Anterior cingulate cortex (tissue), 58 donors: ENCODE data around the gene PPP2R1A.
"Not testable (repeated sequence)": the region's sequence is repeated elsewhere in the genome, so short reads cannot be mapped to it uniquely, and the experiment has no call there.

ENCODE experiments used
- DNase-seq, 58 donors: peaks; one replicate each; lab custom pipeline; 2025; lab: John Stamatoyannopoulos, UW

PPP2R1A gene

DNA sequence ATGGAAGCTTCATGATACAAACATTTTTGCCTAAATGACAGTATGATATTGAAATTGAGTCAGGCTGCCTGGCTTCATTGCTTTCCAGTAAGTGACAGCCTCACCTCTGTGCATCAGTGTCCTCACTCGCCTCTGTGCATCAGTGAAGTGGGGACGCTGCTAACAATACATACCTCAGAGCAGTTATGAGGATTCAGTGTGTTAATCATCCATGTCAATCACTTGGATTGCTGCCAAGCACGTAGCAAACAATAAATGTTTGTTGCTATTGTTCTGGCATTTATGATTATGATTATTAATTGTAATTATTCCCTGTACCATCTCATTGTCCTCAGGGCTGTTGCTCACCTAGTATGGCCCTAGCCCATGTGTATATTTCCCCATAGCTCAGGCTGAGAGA, 8.8 kb downstream of the PPP2R1A start:
- DNase-seq = peak in 1 of 58 donors; percentile 4

GRCh38 chr19:52200044-52200443, 10.2 kb downstream of the PPP2R1A start:
- peak in 1 of 58 donors; percentile 7 for DNase-seq

DNA sequence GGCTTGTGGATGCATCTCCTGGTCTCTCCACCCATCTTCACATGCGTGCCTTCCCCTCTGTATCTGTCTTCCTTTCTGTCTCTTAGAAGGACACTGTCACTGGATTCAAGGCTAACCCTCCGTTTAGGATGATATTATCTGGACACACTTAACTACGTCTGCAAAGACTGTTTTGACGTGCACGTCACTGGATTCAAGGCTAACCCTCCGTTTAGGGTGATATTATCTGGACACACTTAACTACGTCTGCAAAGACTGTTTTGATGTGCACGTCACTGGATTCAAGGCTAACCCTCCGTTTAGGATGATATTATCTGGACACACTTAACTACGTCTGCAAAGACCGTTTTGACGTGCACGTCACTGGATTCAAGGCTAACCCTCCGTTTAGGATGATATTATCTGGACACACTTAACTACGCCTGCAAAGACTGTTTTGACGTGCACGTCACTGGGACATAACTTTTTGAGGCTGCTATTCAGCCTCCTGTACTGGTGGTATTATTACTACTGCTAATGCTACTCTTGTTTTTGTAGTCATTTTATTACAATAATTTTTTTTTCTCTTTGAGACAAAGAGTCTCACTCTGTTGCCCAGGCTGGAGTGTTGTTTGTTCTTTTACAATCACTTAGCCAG, 11.0 kb downstream of the PPP2R1A start:
- DNase-seq = not testable (repeated sequence)

DNA sequence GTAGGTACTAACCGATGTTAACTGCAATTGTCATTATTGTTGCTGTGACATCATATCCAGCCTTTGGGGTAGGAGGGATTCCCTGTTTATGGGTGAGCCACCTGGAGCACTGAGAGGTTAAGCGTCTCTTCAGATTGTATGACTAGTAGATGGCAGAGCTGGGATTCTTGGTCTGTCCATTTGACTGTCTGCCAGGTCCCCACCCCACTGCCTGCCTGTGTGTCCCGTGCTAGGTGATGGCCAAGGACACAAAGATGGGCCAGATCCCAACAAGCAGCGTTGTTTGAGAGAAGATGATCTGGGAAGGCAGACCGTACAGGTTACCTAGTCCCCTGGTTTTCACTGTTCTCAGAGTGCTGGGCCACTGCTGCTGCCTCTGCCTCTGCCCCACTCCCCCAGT, 16.6 kb downstream of the PPP2R1A start:
- DNase-seq = no peak

DNA sequence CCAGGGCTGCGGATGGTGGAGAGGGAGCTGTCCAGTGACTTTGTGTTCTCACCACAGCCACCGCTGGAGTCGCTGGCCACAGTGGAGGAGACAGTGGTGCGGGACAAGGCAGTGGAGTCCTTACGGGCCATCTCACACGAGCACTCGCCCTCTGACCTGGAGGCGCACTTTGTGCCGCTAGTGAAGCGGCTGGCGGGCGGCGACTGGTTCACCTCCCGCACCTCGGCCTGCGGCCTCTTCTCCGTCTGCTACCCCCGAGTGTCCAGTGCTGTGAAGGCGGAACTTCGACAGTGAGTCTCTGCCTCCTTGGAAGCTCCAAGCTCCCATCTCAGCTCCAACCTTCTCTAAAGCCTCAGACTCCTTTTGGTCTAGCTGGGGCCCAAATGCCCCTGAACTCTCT, 21.4 kb downstream of the PPP2R1A start:
- no peak for DNase-seq

DNA sequence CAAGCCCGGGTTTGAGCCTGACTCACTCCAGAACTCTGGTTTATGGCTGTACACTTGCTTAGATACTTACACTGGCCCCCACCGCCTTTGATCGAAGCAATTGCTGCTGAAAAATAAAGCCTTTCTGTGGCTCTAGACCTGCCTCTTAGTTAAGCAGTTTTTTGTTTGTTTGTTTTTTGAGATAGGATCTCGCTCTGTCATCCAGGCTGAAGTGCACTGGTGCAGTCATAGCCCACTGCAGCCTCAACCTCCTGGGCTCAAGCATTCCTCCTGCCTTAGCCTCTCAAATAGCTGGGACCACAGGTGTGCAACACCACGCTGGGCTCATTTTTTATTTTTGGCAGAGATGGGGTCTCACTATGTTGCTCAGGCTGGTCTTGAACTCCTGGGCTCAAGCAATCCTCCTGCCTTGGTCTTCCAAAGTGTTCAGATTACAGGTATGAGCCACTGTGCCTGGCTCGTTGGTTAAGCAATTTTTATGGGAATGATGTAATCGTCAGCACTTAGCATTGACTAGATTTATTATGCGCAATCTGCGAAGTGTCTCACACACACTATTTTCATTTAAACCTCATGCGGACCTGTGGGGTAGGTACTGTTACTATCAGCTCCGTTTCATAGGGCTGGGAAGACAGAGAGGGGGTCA, 22.2 kb downstream of the PPP2R1A start:
- no peak for DNase-seq

GRCh38 chr19:52212572-52213255, 22.9 kb downstream of the PPP2R1A start:
- no peak for DNase-seq

- no peak for DNase-seq
These were observed 24.4 kb downstream of the PPP2R1A start for GRCh38 chr19:52214241-52214640.

GRCh38 chr19:52216401-52216800, 26.5 kb downstream of the PPP2R1A start:
- no peak for DNase-seq

- no peak for DNase-seq
These were observed 27.7 kb downstream of the PPP2R1A start for GRCh38 chr19:52217576-52217975.

GRCh38 chr19:52219611-52220010, 29.8 kb downstream of the PPP2R1A start:
- no peak for DNase-seq

GRCh38 chr19:52221031-52221430, 31.2 kb downstream of the PPP2R1A start:
- no peak for DNase-seq

DNA sequence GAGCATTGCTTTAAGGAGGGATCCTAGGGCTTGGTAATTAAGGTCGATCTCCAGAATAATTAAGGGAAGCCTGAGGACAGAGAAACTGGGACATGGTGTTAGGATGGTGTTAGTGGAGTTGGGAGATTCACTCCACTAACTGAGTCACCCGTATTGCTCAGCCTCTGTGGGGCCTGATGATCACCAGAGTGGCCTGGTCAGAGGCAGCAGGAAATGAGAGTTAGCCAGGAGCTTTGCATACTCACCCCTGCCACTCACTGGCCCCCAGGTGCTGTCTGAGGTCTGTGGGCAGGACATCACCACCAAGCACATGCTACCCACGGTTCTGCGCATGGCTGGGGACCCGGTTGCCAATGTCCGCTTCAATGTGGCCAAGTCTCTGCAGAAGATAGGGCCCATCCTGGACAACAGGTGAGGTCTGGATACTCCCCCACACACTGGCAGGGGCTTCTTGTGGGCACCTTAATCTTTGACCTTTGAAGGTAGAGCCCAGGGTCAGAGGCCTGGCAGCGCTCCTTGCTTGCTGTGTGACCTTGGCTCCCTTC, 32.1 kb downstream of the PPP2R1A start:
- no peak for DNase-seq

DNA sequence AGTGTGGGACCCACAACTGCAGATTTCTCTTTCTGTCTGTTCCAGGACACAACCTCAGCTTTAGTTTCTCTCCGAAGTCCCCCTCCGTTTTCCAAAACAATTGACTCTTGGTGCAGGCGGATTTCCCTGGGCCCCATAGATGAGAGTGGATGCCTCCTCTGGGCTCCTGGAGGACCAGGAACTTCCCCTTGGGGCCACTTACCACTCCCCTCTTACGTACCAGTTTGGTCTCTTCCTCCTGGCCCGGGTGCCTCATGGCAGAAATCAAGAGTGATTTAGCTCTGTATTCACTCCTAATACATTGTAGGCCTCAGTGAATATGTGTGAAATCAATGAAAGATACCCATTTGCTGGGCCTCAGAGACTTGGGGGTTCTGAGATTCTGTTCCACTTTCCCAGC, 34.4 kb downstream of the PPP2R1A start:
- no peak for DNase-seq

GRCh38 chr19:52226652-52227051, 36.8 kb downstream of the PPP2R1A start:
- DNase-seq = no peak

DNA sequence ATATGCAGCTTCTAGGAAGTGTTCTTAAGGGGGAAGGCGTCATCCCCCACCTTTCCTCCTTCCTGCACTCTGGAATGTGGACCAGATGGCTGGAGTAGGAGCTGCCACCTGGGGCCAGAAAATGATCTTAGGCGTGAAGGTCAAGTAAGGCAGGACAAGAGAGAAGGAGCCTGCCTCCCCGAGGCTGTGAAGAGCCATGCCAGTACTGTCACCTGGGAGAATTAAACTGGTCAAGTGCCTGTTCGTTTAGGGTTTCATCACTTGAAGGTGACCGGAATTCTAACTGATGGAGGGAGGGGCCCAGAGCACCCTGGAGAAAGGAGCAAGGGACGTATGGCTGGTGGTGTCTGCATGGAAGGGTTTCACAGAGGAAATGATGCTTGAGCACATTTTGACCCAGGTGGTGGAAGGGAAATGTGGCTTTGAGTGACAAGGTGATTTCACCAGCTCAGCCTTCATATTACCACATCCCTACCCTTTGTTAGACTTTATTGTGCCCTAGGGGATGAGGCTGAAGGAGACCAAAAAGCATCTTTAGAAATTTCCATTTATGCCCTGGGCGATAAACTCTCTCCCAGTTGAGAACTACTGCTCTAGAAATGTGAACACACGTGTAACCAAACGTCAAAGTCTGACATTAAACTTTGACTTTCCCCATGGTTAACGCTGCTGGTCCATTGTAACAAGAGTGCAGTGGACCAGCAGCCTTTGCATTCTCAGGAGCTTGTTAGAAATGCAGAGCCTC, 37.5 kb downstream of the PPP2R1A start:
- DNase-seq = no peak

- DNase-seq = no peak
These were observed 38.1 kb downstream of the PPP2R1A start for GRCh38 chr19:52227980-52228379.

DNA sequence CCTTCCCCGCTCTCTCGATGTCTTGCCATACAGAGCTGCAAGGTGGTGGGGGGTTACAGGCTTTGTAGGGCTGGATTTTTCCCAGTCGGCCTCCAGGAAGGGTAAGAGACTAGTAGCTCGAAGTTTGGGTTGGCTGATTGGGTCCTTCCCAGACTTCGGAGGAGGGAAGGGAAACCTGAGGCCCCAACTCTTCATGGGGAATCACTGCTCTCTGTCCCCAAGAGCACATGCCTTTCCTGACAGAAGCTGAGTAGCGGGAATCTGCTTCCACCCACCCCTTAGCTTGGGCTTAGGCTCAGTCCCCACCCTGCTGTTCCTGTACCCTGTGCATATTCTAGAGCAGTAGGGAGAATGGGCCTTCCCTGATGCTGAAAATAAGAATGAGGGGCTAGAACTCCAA, 39.7 kb downstream of the PPP2R1A start:
- DNase-seq = no peak

GRCh38 chr19:52230685-52231084, 40.8 kb downstream of the PPP2R1A start:
- DNase-seq = no peak

GRCh38 chr19:52231154-52231910, 41.5 kb downstream of the PPP2R1A start:
- peak in 1 of 58 donors; percentile 0 for DNase-seq
